Measurements from ENCODE around the gene CYP27B1.

GRCh38 chr12:57772429-57773322, 5.8 kb upstream of the CYP27B1 start, which contains the start of gene EEF1AKMT3:
- no peak for TF ChIP-seq SRF (IDR thresholded peaks at IDR 0.05; ENCODE audit: low read depth in 2 of 2, low read length in 2 of 2)
- no peak for TF ChIP-seq NFYB (IDR thresholded peaks at IDR 0.05; ENCODE audit: insufficient read depth, low read depth, low read length)
- no peak for TF ChIP-seq ZBTB33 (IDR thresholded peaks at IDR 0.05)
- no peak for TF ChIP-seq POLR2AphosphoS5 (IDR thresholded peaks at IDR 0.05; ENCODE audit: low read length)
- TF ChIP-seq ATF7 (IDR thresholded peaks at IDR 0.05; ENCODE audit: low read depth), result no peak

Data from GM12878 (cell line).